Measurements from ENCODE around the gene DCDC2B. TPM values are rescaled to one million over a fixed set of nuclear protein-coding genes. Genes with fewer than 3 reads are reported as not detected.

Gene DCDC2B
- total RNA-seq, 1 donor from 2014 or later = not detected

DNA sequence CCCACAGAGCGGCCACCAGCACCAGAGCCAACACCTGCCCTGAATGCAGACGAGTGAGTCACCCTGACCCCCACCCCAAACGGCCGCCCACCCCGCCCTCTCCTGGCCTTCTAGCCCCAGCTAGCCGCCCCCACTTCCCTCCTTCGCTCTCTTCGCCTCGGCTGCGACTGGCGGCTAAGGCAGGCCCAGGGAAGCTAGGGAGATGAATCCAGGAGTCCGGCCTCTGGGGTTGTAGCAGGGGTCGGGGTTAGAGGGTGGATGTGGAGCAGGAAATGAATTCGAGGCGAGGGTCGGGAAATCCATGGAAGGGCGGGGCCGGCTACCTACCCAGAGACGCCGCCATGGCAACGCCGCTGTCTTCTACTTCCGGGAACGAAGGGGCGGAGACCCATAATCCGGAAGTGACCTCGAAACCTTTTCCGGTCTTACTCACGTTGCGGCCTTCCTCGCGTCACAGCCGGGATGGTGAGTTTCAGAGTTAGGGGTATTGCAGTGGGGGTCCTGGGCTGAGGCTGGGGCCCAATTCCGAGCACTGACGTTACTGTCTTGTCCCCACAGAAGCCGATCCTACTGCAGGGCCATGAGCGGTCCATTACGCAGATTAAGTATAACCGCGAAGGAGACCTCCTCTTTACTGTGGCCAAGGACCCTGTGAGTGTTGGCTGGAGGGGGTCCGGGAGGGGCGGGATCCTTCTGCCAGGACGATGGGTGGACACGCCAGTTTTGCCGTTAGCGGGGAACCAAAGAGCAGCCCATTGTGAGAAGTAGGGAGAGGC, 13.3 kb downstream of the DCDC2B start, which contains the start of the genes EIF3I and TMEM234:
TSS of gene EIF3I (plus strand) at position 428 of the 776 bp plus-strand sequence. CDS start at position 463, 35 bp downstream.
TSS of gene TMEM234 (minus strand) at position 374 of the 776 bp plus-strand sequence. CDS start at position 343, 31 bp downstream.
- DNase-seq (ENCODE audit: low spot score) = peak; percentile 93

DNA sequence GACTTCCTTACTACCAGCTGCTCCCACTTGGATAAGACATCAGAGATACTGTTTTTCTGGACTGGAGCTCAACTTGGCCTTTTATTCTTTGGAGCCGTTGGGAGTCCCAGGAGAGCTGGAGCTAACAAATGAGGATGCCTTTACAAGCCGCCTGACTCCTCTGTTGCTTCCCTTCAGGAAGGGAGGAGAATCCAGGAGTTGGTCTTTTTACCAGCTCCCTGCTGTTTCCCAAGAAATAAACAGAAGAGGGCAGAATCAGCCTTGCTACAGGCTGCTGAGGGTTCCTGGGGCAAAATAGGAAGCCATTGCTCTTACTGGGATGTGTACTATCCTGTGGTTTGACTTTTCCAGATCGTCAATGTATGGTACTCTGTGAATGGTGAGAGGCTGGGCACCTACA, 14.8 kb downstream of the DCDC2B start:
- no peak for DNase-seq (ENCODE audit: low spot score)

DNA sequence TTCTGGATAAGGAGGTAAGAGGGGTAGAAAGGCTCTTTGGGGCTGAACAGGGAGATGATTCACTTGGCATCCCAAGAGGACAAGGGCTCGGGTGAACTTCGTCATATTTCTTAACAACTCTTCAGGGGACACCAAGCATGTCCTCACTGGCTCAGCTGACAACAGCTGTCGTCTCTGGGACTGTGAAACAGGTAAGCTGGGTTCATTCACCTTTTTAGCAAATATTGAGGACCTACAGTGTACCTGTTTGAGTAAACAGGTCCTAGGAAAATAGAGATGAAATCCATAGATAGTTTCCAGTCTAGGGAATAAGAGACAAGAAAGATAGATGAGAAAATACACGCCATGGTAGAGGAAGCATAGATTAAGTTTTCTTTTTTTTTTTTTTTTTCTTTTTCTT, 15.4 kb downstream of the DCDC2B start:
- DNase-seq (ENCODE audit: low spot score) = no peak

DNA sequence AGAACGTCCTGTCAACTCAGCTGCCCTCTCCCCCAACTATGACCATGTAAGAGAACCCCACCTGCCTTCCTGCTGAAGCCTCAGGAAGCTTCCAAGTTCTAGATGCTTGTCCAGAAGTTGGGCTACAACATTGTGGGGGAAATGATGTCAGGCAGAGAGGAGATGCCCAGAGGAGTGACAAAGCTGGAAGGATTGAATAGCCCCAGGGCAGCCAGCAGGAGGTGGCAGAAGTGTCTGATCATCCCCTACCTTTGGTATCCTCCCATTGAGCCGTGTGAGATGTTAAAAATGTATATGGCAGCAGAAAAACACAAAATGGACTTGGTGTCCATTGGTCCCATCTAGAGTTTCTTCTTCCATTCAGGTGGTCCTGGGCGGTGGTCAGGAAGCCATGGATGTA, 19.9 kb downstream of the DCDC2B start:
- DNase-seq (ENCODE audit: low spot score) = no peak

DNA sequence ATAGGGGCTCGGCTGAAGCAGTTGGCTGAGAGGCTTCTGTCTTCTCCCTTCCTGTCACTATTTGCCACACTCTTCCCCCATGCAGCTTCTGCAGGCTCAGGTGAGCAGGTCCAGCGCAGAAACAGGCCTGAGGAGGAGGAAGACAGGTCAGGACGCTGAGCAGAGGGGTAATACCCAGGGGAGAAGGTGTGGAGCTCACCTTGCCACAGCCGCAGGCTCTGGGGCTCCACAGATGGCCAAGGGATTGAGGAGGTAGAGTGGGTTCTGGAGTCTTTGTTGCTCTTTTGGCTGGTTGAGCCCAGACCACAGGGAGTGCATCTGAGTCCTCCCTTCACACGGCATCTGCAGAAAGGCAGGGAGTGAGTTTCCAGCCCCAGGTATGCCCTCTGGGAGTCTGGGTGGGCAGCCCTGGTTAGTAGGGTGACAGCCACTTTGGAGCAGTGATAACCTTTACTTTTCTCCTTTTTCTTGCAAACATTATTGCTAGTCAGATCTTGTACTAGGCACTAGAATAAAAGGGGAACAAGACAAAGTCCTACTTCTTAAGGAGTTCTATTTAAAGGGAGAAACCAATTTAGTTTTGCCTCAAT, 23.0 kb downstream of the DCDC2B start:
- no peak for DNase-seq (ENCODE audit: low spot score)

DNA sequence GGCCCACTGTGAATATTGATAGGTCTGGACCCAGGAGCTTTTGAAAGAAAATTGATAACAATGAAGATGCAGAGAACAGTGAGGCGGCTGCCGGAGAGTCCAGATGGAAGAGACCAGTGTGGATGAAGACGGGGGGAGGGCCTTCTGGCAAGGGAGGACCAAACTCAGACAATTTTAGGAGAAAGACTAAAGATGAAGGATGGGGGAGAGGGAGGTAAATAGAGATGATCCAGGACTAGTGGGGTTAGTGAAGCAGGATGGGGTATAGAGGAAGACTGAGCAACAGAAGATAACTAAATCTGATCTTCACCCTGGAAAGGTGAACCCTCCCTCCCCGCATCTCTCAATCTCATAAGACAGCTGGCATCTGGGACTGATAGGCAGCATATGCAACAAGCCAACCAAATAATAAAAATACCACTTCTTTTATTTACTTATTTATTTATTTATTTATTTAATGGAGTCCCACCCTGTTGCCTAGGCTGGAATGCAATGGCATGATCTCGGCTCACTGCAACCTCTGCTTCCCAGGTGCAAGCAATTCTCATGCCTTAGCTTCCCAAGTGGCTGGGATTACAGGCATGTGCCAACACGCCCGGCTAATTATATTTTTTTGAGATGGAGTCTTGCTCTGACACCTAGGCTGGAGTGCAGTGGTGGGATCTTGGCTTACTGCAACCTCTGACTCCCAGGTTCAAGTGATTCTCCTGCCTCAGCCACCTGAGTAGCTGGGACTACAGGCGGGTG, 23.8 kb downstream of the DCDC2B start:
- no peak for DNase-seq (ENCODE audit: low spot score)

DNA sequence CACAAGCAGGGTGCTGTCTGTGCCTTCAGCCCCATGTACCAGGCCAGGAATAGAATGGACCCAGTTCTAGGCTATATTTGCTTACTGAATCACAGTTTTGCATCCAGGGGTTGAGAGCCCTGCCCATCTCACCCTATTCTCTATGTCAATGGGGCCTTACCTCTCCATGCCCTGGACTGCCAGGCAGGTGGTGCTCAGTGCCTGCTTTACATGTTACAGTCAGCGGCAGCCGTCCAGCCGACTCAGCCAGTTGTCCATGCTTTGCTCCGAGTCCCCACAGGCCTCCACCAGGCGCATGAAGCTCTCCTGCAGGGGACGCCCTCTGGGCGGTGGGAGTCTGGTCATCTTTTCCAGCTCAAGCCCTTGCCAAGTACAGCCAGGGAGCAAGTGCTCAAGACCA, 25.9 kb downstream of the DCDC2B start:
- DNase-seq (ENCODE audit: low spot score) = no peak

DNA sequence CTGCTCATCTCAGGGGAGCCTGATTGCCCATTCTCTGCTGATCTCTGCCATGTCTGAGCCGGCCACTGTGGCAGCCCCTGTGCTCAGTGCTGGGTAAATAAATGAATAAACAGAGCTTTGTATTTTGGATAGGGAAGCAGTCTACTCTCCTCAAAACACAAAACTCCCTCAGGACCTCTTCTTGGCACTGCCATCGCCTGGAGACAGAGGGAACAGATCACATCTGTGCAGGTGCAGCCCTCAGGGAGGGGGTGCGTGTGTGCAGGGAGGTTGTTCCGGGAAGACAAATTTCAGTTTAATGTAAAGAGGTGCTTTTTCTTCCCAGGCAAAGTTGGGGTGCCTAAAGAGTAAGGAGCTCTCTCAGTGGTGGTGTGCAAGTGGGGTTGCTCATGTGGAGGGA, 30.4 kb downstream of the DCDC2B start:
- no peak for DNase-seq (ENCODE audit: low spot score)

DNA sequence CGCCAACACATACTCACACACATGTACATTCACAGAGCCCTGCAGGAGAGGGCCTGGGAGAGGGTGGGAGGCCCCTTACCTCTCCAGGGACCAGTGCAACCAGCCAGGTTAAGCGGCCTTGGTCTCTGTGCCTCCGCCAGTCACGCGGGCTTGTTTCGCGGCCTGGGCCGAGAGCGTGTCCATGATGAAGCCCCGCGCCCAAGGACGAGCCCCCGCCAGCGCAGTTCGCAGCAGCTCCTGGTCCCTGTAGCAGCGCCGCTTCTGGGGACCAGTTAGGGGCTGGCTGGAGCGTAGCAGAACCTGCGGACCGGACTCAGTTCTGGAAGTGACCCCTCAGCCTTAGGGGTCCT, 30.9 kb downstream of the DCDC2B start:
- no peak for DNase-seq (ENCODE audit: low spot score)

DNA sequence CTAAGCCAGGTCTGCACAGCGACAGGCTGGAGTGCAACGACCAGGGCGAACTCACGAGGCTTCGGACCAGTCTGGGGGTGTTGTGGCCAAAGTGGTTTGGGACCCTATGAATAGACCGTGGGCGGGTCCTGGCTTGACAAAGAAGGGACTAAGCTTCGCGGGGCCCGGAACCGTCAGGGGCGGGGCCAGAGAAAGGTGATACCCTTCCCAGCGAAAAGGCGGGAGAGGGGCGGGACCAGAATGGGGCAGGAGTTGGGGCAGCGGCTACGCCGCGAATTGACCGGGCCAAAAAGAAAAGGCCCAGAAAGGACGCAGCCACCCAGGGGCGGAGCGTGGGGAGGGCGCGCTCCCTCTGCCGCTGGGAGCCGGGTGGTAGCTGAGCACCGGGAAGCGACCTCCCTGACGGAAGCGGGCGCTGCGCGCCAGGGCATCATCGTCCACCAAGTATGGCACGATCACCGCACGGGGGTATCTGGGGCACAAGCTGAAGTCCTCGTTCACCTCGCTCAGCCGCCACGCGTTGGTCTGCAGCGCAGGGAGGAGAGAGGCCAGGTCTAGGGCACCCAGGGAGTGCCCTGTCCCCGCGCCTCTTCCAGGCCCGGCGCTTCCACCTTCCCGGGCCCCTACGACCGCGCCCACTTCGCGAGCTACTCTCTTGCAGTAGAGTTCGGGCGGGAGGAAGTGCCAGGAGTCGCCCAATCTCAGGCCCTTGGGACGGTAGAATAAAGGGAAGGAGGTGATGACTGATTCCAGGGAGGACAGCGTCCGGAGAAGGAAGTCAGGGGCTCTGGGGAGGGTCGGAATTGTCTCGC, 31.5 kb downstream of the DCDC2B start:
- peak; percentile 60 for DNase-seq (ENCODE audit: low spot score)

DNA sequence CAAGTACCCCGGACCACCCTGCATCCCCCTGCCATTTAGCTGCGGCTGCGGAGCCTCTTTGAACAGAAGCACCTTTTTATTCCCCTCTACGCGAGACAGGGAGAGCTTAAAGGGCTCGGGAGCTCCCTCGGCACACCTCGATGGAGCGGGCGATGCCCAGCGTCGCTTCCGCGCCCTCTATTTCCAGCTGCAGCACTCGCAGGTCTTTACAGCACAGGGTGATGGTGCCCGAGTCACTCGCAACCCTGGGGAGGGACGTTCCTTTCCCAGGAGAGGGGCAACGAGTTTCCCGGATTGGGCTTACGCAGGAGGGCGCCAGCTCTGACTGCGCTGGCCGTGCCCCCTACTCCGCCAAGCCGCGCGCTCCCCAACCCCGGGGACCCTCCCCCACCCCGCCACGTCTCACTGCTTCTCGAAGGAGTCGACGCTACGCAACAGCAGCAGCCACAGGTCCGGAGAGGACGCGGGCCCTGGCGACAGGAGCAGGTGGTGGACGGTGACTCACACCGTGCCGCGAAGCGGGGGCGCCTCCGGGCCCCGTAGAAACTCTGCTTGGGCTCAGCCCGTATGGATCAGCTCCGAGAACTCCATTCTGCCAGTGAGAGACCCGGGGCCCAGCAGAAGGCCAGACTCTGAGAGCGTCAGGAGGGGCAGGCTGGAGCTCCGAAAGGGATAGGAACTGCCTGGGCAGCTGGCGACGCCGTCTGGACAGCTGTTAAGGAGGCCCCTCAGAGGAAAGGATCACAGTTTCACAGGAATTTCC, 32.3 kb downstream of the DCDC2B start:
- peak; percentile 39 for DNase-seq (ENCODE audit: low spot score)

DNA sequence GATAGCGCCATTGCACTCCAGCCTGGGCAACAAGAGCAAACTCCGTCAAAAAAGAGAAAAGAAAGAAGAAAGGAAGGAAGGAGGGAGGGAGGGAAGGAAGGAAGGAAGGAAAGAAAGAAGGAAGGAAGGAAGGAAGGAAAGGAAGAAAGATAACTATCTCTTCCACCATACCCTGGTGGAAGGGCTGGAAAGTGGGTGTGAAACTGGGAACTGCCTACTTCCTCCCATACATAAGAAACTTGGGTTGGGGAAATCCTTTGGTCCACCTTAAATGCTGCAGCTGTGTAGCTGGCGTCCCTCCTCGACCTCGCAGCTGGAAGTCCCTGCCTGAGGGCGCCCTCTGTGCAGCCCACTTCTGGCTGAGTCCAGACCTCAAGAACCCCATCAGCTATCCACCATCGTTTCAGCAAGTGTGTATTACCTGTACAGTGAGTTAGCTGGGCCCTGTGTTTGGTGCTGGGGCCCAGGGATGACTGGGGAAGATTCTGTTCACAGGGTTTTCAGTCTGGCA, 33.5 kb downstream of the DCDC2B start:
- DNase-seq (ENCODE audit: low spot score) = no peak

DNA sequence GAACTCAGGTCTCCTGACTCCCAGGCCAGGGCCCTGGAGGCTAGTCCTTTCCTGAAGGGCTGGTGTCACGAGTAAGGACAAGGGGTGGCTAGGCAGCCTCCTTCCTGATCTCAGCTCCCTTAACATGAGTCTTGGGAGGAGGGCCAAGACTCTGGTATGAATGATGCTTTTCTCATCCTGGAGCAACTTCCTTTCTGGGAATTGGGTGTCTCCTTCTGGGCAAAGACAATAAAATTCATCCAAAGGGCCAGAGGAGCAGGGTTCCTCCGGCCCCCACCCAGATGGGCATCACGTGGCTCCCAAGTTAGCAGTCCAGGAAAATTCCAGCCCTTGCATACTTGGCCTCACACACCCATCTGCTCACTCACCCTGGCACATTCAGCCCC, 38.0 kb downstream of the DCDC2B start, which contains the start of gene FAM167B:
TSS of gene FAM167B (plus strand) at position 335 of the 386 bp plus-strand sequence. CDS start 200 bp downstream, outside the sequence.
- DNase-seq (ENCODE audit: low spot score) = peak; percentile 34

DNA sequence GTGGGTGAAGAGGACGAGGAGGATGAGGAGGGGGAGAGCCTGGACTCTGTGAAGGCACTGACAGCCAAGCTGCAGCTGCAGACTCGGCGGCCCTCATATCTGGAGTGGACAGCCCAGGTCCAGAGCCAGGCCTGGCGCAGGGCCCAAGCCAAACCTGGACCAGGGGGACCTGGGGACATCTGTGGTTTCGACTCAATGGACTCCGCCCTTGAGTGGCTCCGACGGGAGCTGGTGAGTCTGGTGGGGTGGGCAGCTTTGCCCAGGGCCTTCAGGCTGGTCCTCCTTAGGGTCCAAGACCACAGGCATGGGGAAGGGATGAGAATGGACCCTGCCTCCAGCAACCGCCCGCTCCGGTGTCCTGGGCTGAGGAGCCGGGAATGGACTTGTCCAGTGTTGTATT, 38.6 kb downstream of the DCDC2B start:
- no peak for DNase-seq (ENCODE audit: low spot score)

DNA sequence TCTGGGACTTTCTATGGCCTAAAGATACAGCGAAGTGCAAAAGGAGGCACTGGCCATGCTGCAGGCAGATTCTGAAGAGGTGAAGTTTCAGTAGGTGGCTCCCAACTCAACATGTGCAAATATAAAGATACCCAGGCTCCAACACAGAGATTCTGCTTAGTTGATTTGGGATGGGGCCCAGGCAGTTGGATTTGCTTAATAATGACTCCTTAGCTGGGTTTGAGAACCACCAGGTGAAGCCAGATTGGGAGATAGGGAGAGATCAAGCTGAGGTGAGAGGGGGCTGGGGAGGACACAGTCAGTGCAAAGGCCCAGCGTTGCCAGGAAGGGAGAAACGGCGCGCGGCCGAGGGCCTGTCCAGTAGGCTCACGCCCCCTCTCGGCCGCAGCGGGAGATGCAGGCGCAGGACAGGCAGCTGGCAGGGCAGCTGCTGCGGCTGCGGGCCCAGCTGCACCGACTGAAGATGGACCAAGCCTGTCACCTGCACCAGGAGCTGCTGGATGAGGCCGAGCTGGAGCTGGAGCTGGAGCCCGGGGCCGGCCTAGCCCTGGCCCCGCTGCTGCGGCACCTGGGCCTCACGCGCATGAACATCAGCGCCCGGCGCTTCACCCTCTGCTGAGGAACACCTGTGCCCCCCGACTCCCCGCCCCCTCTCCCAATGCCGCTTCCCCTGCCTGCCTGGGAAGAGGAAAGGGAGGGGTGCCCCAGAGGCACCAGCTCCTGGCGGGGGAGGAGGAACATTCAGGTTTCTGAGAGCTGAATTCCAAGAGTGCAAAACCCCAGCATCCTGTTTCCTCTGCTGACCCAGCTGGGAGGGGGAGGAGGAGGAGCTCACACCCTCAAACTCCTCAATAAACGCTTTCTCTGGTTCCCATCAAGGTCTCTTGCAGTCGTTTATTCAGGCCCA, 39.3 kb downstream of the DCDC2B start:
- DNase-seq (ENCODE audit: low spot score) = peak; percentile 82

DNA sequence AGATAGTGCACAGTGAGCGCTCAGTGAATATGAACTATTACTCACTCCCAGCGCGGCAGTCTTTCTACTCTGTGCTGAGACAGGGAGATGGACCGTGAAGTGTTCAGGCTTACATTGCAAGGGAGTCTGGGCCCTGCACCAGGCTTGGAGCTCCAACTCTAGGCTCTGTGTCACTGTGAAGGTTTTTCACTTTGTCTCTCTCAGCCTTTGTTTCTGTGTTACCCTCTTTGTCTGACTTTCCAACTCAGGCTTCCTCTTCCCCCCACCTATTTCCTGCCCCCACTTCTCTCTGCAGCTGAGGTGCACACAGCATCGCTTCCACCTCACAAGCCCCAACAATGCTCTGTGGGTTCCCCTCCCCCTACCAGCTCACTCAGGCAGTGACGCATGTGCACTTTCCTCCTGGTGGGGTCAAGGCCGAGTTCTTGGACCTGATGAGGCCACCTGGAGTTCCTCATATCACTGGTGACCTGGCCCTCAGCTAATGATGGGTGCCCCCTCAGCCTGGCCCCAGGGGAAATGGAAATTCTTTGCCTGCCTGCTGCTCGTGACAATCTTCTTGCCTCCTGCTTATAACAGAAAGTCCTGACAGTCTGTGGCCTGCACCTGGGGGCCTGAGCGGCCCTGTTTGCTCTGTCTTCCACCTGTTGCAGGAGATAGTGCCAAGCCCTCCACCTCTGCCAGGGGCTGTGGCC, 41.1 kb downstream of the DCDC2B start:
- DNase-seq (ENCODE audit: low spot score) = peak; percentile 61

DNA sequence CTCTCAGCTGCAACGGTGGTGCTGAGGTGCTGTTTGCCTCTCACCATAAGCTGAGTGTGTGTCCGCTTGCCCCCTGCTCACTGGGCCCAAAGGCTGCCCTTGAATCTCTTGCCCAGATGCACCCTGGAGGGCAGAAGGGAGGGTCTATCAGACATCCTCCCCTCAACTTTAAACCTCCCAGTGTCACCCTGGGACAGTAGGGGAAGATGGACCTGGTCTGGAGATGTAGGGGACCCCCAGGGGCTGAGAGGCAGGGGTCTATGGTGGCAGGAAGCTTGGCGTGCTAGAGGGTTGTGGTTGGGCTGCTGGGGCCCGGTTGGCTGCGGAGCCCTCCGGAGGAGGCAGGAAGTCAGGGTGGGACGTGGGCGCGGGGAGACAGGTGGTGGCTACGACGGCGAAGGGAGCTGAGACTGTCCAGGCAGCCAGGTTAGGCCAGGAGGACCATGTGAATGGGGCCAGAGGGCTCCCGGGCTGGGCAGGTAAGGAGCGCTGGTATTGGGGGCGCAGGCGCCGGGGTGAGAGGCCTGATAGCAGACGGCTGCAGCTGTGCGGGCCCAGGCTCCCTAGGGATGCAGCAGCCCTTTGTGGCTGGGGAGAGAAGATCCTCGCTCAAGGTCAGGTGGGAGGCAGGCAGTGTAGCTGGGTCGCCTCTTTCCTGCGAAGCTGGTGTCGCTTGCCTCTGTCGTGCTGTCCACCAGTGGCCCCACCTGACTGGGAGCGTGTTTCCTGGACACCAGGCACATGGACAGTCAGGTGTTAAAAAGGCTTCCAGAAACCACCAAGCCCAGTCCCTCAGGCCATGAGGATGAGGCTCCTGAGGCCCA, 42.2 kb downstream of the DCDC2B start, which contains the start of gene LCK:
TSS of gene LCK (plus strand) at position 373 of the 824 bp plus-strand sequence. CDS start 23,065 bp downstream, outside the sequence.
- no peak for DNase-seq (ENCODE audit: low spot score)
